GM19455 (cell line): ENCODE measurements around the gene ASB12.
A peak's percentile ranks its signal among the peaks of the same experiment; 100 is the strongest.
"Not testable (repeated sequence)": the region's sequence is repeated elsewhere in the genome, so short reads cannot be mapped to it uniquely, and the experiment has no call there.

ENCODE experiments used
- ATAC-seq: cut with Tn5 transposase; IDR thresholded peaks from one replicate; pipeline ENCODE4 v1.9.1; 2021; ENCODE audit not compliant: unreplicated experiment

Gene ASB12

DNA sequence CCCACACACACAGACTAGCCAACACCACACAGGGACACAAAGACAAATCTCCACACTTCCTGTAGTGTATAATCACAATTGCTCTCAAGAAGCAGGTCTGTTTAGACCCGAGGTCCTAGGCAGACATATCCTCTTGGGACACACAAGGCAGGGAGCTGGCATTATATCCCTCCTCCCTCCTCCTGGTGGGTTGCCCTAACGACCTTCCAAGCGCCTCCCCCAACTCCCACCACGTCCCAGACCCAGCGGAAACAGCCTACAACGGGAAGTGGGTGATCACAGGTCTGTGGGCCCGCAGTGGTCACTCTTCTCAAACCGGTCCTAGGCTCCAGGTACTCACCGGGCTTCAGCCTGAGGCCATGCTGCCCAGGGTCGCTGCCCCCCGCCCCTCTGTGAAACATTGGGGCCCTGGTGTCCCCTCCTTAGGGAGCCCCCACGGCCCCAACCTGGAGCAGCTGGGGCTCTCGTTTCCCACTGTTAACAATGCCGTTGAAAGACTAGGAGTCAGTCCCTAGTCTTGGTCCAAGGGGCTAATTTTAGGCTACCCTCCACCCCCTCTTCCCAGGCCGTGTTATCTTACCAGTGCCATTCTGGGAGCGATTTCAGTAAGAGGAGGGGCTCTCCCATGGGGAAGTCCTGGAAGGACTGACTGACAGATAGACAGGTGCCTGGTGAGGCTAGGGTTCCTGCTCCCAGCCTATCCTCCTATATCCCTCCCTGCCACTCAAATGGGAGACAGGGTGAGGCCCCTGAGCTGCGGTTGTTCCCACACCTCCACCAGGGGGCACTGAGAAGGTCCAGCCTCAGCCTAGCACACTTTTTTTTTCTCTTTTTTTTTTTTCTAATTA lies at the start of gene ASB12:
Gene ASB12 (minus strand): TSS at position 485 of the 848 bp plus-strand sequence. CDS start 4,957 bp downstream, outside the sequence.
- no peak for ATAC-seq

DNA sequence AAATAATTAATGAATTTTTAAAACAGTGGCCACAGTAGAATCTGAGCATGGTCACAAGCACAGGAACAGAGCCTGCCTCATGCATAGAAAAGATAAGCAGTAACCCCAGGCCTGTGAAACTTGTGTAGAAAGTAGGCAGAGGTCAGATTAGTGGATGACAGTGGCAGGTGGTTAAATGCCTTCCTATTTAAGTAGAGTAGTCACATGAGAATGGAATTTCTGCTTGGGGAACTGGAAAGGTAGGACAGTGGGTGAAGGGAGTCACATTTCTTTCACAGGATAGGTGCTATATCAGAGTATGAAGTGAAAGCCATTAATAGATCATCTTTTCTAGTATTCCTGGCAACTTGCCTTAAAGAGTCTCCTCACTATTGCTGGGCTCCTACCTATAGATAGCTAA lies 34.9 kb upstream of the ASB12 start:
- no peak for ATAC-seq

GRCh38 chrX:64229154-64229553 lies 1.3 kb downstream of the ASB12 start:
- no peak for ATAC-seq

- no peak for ATAC-seq
These were observed 12.4 kb downstream of the ASB12 start for GRCh38 chrX:64218023-64218422.

DNA sequence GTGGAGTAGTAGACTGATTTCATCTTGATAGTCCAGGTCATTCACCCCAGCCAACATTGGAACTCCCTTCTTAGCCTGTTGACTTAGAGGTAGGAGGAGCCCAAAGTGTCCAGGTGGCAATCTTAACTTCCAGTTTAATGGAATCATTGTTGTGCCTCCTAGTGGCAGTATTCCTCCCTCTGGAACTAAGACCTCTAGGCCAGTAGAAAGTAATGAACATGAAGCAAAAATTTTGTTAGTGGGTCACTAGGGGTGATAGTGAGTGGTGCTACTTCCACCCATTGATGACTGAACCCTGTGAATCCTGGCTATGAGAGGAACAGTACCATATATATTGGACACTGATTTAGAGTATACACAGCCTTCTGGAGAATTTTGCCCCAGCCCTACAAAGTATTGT lies 16.4 kb downstream of the ASB12 start:
- not testable (repeated sequence) for ATAC-seq

DNA sequence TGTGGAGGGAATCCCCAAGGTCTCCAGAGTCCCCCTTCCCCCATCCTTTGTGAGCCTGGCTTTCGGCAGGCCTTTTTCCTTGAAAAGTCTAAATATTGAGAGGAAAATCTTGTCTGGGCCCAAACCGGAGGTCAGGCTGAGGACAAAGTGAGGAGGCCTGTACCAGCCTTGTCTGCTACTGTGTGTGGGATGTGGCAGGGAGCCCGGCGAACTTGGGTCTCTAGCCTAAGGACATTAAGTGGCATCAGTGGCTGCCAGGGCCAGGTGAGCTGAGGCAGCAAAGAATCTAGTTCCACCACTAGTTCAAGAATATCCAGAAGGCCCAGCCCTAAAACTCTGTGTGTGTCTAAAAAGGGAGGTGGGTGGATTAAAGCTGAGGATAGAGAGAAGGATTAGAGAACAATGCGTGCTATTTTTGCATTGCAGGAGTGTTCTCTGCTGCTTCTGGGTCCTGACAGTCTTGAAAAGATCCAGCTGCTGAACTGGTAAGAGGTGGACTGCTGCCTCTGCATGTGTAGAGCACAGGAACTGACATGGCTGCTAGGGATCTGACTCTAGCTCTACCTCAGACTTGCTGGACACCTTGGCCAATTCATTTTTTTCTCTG lies 23.7 kb downstream of the ASB12 start:
- ATAC-seq, result no peak

DNA sequence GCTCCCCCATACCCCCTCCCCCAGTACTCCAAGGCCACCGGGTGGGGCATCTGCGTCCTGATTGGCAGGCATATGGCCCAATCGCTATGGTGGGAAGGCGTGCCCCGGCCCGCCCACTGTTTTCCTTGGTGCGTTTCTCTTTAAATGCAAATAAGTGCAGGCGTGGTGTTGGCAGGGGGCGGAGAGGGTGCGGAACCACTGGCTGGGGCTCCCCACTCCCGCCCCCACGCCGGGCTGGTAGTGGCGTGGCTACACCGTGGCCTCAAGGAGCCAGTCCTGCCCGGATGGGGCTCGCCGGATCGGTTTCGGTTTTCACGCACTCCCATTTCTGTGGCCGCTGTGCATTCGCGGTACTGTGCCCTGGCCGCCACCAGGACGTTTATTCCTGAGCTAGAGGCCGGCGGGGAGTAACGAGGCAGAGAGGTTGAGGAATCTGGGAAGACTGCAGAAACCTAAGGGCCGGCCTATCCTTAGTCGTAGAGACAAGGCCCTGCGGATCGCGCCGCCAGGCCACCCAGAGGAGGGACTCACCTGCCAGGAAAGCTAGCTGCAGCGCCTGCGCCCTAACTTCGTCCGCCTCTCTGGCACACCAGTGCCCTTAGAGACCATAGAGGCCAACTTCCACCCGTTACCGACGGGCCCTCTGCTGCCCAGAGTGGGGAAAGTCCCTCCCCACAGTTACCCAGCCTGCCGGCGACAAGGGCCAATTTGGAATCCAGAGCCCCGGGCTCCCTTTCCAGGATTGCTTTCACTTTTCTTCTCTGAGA lies 24.5 kb downstream of the ASB12 start:
- peak; percentile 85 for ATAC-seq

- peak; percentile 52 for ATAC-seq
These were observed 25.0 kb downstream of the ASB12 start, which contains the start of gene AMER1 for GRCh38 chrX:64205441-64205734. Gene AMER1 (minus strand): TSS chrX:64205708. CDS start chrX:64193286, 12,422 bp downstream.

GRCh38 chrX:64204701-64205440 lies 25.5 kb downstream of the ASB12 start:
- peak; percentile 16 for ATAC-seq

- no peak for ATAC-seq
These were observed 26.2 kb downstream of the ASB12 start for GRCh38 chrX:64204252-64204651.

- no peak for ATAC-seq
These were observed 27.5 kb downstream of the ASB12 start for GRCh38 chrX:64202808-64203325.

- no peak for ATAC-seq
These were observed 32.4 kb downstream of the ASB12 start for GRCh38 chrX:64198036-64198435.

DNA sequence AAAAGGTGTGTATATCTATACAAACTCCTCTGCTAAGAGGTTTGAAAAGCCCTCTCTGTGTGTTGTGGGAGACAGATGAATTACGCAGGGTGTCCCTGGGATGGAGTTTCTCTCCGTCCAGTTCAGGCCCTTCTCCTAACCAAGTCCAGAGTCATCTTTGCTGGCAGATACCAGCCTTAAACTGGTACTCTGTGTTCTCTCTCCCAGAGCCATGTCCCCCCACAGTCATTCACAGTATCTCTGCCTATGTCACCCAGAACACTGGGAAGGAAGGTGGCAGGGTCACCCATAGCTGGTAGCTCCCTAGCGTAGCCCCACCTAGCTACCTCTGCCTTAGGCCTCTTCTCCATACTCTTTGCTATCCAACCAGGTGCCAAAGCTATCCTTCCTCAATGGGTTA lies 33.8 kb downstream of the ASB12 start:
- ATAC-seq, result no peak

DNA sequence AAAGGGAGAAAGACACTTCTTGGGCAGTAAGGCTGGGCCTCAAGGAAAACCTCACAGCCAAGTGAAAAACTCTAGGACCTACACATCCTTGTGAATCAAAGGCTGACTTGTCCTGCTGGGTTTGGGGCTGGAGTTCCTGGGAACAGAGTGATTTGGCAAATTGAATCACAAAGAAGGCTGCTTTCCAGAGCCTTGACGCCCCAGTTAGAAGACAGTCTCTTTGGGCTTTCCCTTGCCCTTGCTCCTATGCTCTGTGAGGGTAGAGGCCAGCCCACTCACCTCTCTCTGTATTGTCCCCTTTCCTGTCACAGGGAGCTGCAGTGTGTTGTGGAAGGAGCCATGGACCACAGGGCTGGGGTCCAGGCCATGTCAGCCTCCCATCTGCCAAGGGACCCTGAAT lies 34.5 kb downstream of the ASB12 start:
- ATAC-seq, result no peak

DNA sequence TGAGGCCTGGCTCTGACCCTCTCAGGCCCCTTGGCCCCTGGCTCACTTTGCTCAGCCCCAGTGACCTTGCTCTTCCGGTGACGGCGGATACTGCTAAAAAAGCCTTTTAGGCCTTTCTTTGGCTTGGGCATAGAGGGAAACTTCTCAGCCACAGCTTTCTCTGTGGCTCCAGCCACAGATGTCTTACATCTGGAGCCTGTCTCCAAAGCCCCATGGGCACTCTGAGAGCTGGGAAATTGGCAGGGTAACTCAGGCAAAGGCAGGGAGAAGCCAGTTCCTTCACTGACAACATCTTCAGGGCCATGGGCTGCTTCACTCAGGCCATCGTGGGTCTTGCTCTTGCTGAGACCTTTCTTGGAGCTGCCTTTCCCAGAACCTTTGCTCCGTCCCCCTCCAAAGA lies 37.7 kb downstream of the ASB12 start:
- no peak for ATAC-seq

GRCh38 chrX:64192040-64192439 lies 38.4 kb downstream of the ASB12 start:
- ATAC-seq, result no peak

GRCh38 chrX:64191281-64192010 lies 39.0 kb downstream of the ASB12 start:
- ATAC-seq, result no peak

DNA sequence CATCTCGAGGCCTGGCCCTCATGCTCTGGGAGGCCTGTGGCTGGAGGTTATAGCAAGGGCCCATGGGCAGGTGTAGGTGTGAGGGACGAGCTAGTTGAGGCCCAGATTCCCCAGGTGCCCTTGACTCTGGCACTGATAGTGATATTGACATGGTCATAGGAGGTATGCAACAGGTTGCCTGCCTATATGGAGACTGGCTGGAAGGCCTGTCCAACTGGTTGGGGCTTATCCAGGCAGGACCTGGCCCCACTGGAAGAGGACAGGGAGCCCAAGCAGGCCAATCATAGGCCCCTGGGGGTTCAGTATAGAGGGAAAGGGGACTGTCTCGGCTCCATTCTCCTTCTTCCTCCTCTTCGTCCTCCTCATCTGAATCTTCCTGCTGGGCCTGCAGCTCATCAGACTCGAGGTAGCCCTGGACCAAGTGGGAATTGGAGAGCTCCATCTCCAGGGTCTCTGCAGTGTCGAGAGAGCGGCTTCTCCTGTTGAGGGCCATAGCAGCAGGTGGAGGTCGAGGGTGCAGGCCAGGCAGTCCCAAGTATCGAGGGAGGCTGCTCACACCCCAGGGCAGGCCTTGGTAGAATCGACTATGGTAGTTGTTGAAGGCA lies 40.2 kb downstream of the ASB12 start:
- no peak for ATAC-seq

DNA sequence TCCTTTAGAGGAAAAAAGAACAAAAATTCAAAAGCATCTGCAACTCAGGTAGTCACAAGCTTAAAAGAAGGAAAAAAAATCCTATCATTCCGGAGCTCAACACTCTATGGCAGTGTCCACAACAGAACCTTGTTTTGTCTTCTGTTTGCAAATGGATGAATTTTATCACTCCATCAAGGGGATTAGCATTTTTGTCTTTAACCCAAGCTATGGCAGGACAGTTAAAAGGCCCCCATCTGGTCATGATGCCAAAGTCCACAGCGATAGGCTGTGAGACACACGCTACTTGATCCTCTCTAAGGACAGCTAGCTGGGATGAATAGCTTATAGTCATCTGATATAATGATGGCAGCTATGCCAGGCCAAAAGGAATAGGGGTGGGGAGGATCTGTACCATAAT lies 41.5 kb downstream of the ASB12 start:
- ATAC-seq, result no peak

DNA sequence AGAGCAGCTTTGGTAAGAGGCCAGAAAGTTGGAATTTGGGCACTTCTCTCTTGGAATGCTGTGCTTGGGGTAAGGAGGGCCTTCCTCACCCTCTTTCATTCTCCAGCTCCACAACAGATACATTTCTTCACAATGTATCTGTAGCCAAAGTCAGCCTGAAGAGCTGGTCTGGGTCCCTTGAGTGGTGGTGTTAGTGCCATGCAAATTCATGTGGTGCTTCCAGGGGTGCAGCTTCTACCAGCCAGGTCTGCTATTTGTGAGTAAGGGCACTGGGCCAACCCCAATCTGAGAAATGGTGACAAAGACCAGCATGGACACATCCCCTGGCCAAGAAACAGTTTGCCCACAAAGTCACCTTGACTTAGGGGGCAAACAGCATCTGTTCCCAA lies 42.7 kb downstream of the ASB12 start:
- ATAC-seq, result no peak
